Endothelial cell of umbilical vein (primary cell): Measurements from ENCODE around the gene ACOT11.

Experiments used
- CTCF ChIP-seq, 2 donors: IDR thresholded peaks; 1 replicate in 1 of 2; 2 replicates in 1 of 2; pipeline ENCODE4 v1.5.1; 2011; ENCODE audit warnings: low read length in 2 of 2, mild to moderate bottlenecking in 2 of 2, moderate library complexity in 2 of 2, control low read depth in 1 of 2, inconsistent platforms in 1 of 2, low read depth in 1 of 2; ENCODE audit not compliant: insufficient read depth in 1 of 2; ENCODE audit errors: extremely low read depth in 1 of 2
- EZH2 ChIP-seq: IDR thresholded peaks from 2 replicates; pipeline ENCODE4 v1.6.1; 2012; ENCODE audit warnings: borderline replicate concordance, low read depth, mild to moderate bottlenecking, moderate library complexity, low read length, inconsistent platforms; ENCODE audit not compliant: severe bottlenecking
- JUN ChIP-seq: IDR thresholded peaks from 2 replicates; pipeline ENCODE4 v1.6.1; 2011; ENCODE audit warnings: borderline replicate concordance, low read depth; ENCODE audit not compliant: insufficient read length, insufficient read depth
- MAX ChIP-seq: IDR thresholded peaks from 2 replicates; pipeline ENCODE4 v1.6.1; 2011; ENCODE audit not compliant: insufficient read depth, insufficient read length
- POLR2AphosphoS5 ChIP-seq: IDR thresholded peaks from 2 replicates; pipeline ENCODE4 v1.6.1; 2012; ENCODE audit warnings: low read depth, mild to moderate bottlenecking, control low read depth, low read length, moderate library complexity; ENCODE audit not compliant: insufficient read depth

- TF ChIP-seq MAX: no peak
- TF ChIP-seq CTCF (IDR thresholded peaks at IDR 0.05; ENCODE audit: extremely low read depth in 1 of 2, insufficient read depth in 1 of 2, low read depth in 1 of 2, low read length in 2 of 2): no peak
- TF ChIP-seq EZH2: no peak
- TF ChIP-seq POLR2AphosphoS5: no peak
- TF ChIP-seq JUN: no peak
Observed at GRCh38 chr1:54591127-54591756, 43.2 kb downstream of the ACOT11 start.
